CD4-positive, alpha-beta T cell treated with Interleukin-17A for 1 hour (primary cell): ENCODE results near the gene FAM228A.
"Not testable (repeated sequence)": the region's sequence is repeated elsewhere in the genome, so short reads cannot be mapped to it uniquely, and the experiment has no call there.

Experiments
- DNase-seq: peaks from one replicate; pipeline ENCODE4 v3.0.0-alpha.2; 2020

FAM228A gene

GRCh38 chr2:24174851-24175277 is at the start of gene FAM228A:
TSS of gene FAM228A (plus strand) at chr2:24175053. CDS start at chr2:24175481, 428 bp downstream.
- DNase-seq: no peak

- DNase-seq: no peak
Observed at GRCh38 chr2:24125956-24126355, 48.9 kb upstream of the FAM228A start.

GRCh38 chr2:24132543-24132942 is 42.3 kb upstream of the FAM228A start:
- no peak for DNase-seq

GRCh38 chr2:24140305-24140704 is 34.5 kb upstream of the FAM228A start:
- DNase-seq: not testable (repeated sequence)

GRCh38 chr2:24147364-24147763 is 27.5 kb upstream of the FAM228A start:
- DNase-seq: no peak

- DNase-seq: no peak
Observed at GRCh38 chr2:24152413-24153197, 22.2 kb upstream of the FAM228A start.

GRCh38 chr2:24153478-24153877 is 21.4 kb upstream of the FAM228A start:
- no peak for DNase-seq

GRCh38 chr2:24158131-24158530 is 16.7 kb upstream of the FAM228A start:
- DNase-seq: no peak

GRCh38 chr2:24159708-24160107 is 15.1 kb upstream of the FAM228A start:
- no peak for DNase-seq

GRCh38 chr2:24160761-24161160 is 14.1 kb upstream of the FAM228A start:
- DNase-seq: no peak

GRCh38 chr2:24162494-24162893 is 12.4 kb upstream of the FAM228A start:
- no peak for DNase-seq

GRCh38 chr2:24163186-24163585 is 11.7 kb upstream of the FAM228A start:
- DNase-seq: no peak

GRCh38 chr2:24163601-24164000 is 11.3 kb upstream of the FAM228A start:
- DNase-seq: no peak

- peak; percentile 29 for DNase-seq
Observed at GRCh38 chr2:24164416-24164973, 10.4 kb upstream of the FAM228A start.

- DNase-seq: no peak
Observed at GRCh38 chr2:24169023-24169422, 5.8 kb upstream of the FAM228A start.

- no peak for DNase-seq
Observed at GRCh38 chr2:24175631-24176187, 856 bp downstream of the FAM228A start.

GRCh38 chr2:24176326-24176725 is 1.5 kb downstream of the FAM228A start:
- DNase-seq: no peak

- no peak for DNase-seq
Observed at GRCh38 chr2:24179683-24180082, 4.8 kb downstream of the FAM228A start.

- DNase-seq: no peak
Observed at GRCh38 chr2:24181849-24182248, 7.0 kb downstream of the FAM228A start.

- DNase-seq: no peak
Observed at GRCh38 chr2:24182507-24182906, 7.7 kb downstream of the FAM228A start.

- DNase-seq: no peak
Observed at GRCh38 chr2:24183366-24184069, 8.7 kb downstream of the FAM228A start.

GRCh38 chr2:24189551-24189950 is 14.7 kb downstream of the FAM228A start:
- DNase-seq: no peak

- DNase-seq: no peak
Observed at GRCh38 chr2:24190503-24190902, 15.7 kb downstream of the FAM228A start.

GRCh38 chr2:24191156-24191555 is 16.3 kb downstream of the FAM228A start:
- DNase-seq: no peak
